GM18873 (cell line): ENCODE measurements around the gene SLC9A5.

ENCODE experiments used
- ATAC-seq: cut with Tn5 transposase; IDR thresholded peaks from one replicate; pipeline ENCODE4 v1.9.1; 2021; ENCODE audit warnings: mild to moderate bottlenecking, moderate library complexity, moderate number of reproducible peaks; ENCODE audit not compliant: unreplicated experiment, low FRiP score

The SLC9A5 gene

GRCh38 chr16:67213197-67214019 lies 35.4 kb upstream of the SLC9A5 start:
- no peak for ATAC-seq

GRCh38 chr16:67215706-67216105 lies 33.1 kb upstream of the SLC9A5 start:
- no peak for ATAC-seq

- ATAC-seq, result no peak
Measured at GRCh38 chr16:67216612-67217490, 31.9 kb upstream of the SLC9A5 start.

GRCh38 chr16:67223992-67224391 lies 24.8 kb upstream of the SLC9A5 start:
- no peak for ATAC-seq

GRCh38 chr16:67226295-67226803 lies 22.4 kb upstream of the SLC9A5 start:
- no peak for ATAC-seq

DNA sequence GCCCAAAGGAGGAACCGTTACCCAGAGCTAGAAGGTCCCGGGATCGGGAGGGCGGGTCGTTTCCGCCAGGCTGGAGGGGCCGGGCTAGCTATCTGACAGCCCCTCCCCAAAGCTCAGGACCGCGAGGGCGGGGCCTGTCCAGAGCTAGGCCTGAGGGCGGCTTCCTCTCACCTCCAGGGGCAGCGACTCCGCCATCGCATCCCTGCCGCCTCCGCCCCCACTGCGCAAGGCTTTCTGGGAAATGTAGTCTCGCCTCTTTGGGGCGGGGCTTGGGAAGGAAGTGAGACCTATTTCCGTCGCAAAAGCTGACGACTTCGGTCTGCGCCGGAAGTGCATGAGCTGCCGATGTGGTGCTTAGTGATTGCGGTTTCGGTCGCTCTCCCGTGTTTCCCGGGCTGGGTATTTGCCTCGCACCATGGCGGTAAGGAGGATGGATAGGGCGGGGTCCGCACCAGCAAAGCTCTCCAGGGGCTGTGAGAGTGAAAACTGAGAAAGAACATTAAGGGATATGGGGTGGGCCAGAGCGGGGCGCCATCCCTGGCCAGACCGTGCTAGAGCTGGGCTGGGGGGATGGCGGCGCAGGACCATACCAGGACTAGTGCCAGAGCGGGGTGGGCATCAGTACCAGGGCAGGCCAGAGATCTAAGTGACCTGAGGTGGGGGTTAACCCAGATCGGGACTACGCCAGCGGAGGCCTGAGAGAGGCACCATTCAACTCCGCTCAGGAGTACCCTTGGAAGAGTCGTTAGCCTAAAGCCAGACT lies 21.8 kb upstream of the SLC9A5 start, which contains the start of gene TMEM208:
TSS of gene TMEM208 (plus strand) at position 327 of the 763 bp plus-strand sequence. CDS start at position 416, 89 bp downstream.
- ATAC-seq, result peak; percentile 80

DNA sequence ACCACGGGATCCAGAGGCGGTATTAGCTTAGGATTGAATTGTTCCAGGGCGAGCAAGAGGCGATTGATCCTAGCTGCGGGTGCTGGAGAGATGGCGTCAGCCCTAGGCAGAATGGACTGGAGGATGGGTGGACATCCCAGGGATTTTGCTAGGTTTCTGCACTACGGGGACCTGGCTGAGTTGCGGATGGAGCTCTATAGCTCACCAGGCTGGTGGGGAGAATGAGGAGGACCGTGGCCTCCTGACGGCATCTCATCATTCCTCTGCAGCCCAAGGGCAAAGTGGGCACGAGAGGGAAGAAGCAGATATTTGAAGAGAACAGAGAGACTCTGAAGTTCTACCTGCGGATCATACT lies 21.2 kb upstream of the SLC9A5 start:
- ATAC-seq, result no peak

DNA sequence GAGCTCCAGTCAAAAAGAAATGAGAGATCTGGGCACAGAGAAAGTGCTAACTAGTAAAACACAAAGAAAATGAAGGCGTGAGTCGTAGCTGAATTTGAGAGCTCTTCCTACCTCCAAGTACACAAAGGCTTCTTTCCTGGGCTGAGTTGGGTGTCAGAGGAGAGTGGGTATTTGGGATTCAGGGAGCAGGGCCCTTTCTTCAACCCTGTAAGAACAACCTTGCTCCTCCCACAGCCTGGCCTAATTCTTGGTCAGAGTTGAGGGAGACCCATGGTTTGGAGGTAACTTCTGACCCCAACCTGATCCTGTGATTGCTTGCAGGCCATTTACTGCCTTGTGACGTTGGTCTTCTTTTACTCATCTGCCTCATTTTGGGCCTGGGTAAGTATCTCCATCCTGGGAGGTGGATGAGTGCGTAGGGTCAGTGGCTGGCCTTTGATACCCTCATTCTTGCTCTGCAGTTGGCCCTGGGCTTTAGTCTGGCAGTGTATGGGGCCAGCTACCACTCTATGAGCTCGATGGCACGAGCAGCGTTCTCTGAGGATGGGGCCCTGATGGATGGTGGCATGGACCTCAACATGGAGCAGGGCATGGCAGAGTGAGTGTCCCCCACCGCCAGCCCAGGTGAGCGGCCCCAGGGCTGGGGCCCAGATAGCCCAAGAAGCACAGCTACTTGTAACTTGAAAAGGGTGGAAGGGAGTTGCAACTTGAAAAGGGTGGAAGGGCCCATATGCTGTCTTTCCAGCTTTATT lies 20.6 kb upstream of the SLC9A5 start:
- ATAC-seq, result no peak

DNA sequence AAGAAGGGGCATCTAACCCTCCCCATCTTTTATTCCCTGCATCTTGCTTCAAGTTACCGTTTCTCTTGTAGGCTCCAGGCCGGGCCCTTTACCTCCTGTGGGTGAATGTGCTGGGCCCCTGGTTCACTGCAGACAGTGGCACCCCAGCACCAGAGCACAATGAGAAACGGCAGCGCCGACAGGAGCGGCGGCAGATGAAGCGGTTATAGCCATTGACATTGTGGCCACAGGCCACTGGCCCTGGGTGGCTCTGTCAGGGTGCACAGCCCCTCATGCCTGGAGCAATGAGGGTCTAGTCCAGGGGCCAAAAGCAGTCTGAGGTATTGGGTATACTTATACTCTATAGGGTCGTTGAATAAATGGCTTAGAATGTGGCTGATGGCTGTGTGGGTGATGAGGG lies 19.9 kb upstream of the SLC9A5 start:
- ATAC-seq, result no peak

DNA sequence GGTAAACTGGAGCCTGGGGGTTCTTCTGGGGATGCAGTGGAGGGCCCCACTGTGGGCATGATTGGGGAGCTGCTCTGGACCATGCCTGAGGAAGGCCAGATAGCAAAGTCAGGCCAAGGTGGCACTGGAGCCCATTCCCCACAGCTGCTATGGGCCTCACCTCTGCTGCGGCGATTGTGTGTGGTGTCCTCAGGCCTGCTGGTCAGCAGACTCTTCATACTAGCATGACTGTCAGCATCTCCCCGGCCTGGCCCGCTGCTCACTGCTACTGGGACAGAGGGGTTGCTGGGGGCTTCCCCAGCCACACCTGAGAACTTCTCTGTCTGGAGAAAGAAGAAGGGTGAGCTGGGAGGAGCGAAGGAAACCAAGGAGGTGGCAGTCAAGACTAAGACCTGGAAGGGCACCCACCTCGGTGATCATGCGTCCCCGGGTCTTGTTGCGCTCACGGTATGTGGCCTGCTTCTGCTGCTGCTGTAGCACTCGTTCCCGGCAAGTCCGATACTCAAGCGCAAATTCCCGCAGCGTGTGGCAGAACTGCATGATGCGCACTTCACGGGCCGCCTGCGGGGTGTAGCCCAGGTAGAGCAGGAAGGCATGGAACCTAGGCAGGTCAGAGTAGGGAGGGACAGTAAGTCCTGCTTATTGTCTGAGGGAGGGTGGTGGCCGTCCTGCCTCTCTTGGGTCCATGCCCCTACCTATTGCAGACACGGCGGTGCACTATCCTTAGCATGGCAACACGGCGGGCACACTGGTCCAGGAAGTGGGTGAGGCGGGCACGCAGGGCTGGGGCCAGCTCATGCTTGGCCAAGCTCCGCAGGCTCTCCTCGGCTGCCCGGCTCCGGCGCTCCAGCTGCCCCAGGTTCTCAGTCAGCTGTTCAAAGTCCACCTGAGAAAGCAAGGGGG lies 18.6 kb upstream of the SLC9A5 start:
- ATAC-seq, result no peak

DNA sequence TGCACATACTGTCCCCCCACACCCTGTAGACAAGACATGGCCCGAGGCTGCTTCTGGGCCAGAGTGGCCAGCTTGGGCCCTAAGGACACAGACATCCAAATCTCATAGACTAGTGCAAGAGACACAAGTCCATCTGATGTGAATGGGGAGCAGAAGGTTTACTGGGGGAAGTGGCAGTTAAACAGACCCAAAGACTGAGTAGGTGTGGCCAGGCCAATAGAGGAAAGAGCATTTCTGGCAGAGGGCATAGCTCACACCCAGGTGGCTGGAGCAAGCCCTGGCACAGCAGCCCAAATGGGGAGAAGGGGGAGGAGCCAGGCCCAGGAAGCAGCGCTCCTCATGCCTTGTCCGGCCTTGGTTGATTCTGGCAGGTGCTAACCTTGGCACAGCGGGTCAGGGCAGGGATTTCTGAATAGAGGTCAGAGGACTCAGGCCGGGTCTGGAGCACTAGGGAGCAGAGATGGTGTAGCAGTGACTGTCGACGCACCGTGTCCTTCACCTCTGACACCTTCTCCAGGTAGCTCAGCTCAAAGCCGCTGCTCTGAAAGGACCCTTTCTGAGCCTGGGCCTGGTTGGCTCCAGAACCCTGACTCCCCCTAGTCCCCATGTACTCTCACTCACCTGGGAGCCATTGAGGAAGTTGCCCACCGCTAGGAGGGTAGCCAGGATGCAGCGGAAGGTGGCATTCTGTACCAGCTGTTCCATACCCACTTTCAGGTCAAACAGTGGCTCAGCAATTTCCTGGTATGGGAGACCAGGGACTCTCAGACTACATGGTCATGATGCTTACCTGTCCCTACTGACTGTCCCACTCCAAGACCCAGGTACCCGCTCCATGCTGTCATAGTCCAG lies 17.7 kb upstream of the SLC9A5 start:
- ATAC-seq, result no peak

DNA sequence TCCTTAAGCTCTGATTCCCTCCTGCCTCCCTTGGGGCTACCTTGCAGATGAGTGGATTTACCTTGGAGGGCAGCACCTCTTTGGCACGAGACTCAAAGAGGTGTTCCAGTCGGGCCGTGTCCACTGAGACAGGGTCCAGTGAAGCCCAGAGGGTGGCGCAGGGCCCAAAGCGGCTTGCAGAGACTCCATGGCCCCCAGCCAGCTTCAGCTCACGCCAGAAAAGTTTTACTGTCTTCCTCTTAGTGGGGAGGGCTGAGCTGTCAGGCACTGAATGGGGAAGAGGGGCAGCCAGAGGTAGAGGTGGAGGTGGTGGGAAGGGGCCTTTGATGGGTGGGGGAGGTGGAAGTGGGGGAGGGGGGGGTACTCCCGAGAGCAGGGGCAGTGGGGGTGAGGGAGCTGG lies 15.2 kb upstream of the SLC9A5 start:
- ATAC-seq, result no peak

- no peak for ATAC-seq
Measured at GRCh38 chr16:67234180-67234597, 14.6 kb upstream of the SLC9A5 start.

DNA sequence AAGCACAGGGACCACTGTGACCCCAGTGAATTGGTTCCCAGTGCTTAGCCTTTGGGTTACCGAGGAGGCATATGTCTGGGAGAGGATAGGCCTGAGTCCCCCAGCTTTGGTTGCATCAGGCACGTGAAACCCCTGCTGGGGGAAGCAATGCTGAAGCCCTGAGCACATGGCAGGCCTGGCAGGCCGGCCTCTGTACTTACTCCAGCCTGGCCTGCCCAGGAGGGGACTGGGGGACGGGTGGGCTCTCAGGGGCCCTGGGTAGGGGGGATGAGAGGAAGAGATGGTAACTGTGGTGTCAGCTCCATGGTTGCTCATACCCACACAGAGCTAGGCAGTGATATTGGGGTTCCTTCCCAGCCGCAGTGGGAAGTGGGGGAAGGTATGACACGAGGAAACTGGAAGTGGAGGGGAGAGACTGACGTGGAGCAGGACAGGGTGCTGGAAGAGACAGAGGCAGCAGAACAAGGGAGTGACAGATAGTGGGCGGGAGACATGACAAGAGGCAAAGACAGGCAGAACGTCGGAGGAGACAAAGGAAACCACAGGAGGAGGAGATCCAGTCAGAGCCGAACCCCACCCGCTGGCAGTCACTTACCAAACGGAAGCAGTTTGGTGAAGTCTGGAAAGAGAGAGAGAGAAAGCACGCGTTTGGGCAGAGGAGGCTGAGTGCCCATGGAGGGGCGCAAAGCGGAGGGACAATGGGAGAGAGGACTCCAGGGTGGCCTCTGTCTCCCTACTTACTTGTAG lies 12.8 kb upstream of the SLC9A5 start:
- no peak for ATAC-seq

DNA sequence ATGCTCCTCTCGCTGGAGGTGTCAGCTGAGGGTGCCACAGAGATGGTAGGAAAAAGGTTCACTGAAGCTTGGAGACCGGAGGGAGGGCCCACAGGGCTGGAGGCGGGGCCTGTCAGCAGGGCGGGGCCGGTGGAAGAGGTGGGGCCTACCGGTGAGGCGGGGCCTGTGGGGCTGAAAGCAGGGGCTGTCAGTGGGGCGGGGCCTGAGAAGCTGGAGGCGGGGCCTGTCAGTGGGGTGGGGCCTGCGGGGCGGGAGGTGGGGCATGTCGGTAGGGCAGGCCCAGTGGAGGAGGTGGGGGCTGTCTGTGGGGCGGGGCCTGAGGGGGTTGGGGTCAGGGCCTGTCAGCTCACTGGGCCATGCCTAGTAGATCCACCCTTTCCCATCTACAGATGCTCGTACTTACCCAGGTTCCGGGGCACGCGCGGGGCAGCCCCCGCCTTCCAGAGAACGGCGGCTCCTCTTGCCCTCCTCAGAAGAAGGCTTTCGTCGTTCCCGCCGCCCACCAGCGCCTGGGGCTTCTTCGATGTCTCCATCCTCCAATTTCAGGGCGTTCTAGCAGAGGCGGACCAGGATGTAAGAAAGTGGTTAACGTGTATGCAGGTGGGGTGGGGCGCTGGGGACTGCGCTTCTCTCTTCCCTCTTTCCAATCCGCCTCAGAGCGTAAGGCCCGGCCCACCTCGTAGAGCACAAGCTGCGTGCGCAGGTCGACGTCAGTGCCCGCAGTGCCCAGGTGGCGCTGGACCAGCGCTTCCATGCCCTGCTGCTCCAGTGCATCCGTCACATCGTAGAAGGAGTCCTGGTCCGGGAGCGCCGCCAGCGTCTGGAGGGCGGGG lies 12.0 kb upstream of the SLC9A5 start:
- no peak for ATAC-seq
